Right atrium auricular region (tissue), 2 donors: ENCODE measurements around the gene PTN. TPM values are rescaled to one million over a fixed set of nuclear protein-coding genes. Genes with fewer than 3 reads are reported as not detected.

Source experiments
- DNase-seq: peaks from one replicate; pipeline ENCODE4 v3.0.0-alpha.2; 2019; ENCODE audit warnings: low spot score
- H3K27ac ChIP-seq, 2 donors: fragments of 200-600 bp; sonication (generic); 1 replicate in 1 of 2; 2 replicates in 1 of 2; pipeline ENCODE4 v1.5.1; 2016 to 2019
- H3K27me3 ChIP-seq, 2 donors: fragments of 200-600 bp; sonication (generic); one replicate each; pipeline versions ENCODE4 v1.5.1 to v1.6.0; 2017 to 2019
- H3K36me3 ChIP-seq: fragments of 200-600 bp; sonication (generic); one replicate; pipeline ENCODE4 v1.5.1; 2016
- H3K4me1 ChIP-seq, 2 donors: fragments of 200-600 bp; sonication (generic); one replicate each; pipeline versions ENCODE4 v1.5.1 to v1.6.0; 2017 to 2019
- H3K4me3 ChIP-seq, 2 donors: fragments of 200-600 bp; sonication (generic); 1 replicate in 1 of 2; 2 replicates in 1 of 2; pipeline ENCODE4 v1.5.1; 2017 to 2019; ENCODE audit warnings: mild to moderate bottlenecking in 1 of 2, moderate library complexity in 1 of 2
- H3K9me3 ChIP-seq, 2 donors: fragments of 200-600 bp; sonication (generic); one replicate each; pipeline ENCODE4 v1.5.1; 2019
- total RNA-seq, 2 donors: library from RNA; depleted of rRNA; stranded (reverse); fragments of >200 nt; gene quantifications; one replicate each; pipeline ENCODE4 v1.1.0, GENCODE V29; 2016
- TF ChIP-seq, protein P1 (sequence below), 2 donors: fragments of 200-600 bp; sonication (generic); IDR thresholded peaks; one replicate each; pipeline ENCODE4 v1.5.1; 2019; ENCODE audit warnings: antibody characterized with exemption in 2 of 2

The PTN gene
- total RNA-seq, 2 donors from 2014 or later: 8.6 to 26.2 TPM

DNA sequence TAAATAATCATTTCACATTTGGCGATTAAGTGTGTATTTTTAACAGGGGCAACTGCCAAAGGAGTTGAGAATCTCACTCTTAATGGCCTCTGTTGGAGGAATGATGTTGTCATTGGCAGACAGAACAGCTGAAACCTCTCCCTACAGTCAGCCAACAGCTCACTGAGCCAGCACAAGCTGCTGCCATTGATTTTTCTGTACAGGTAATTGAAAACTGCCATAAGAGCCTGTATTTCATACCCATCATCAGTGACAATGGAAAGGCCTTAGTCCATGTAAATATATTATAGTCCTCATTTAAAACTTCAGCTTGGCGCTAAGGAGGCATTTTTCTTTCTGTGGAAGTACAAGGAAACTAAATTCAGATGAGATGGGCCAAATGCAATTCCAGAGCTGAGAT lies 28.1 kb upstream of the PTN start:
- H3K9me3 ChIP-seq: no peaks in the 10 kb centered on the region
- no peak overlapping the region for H3K27ac ChIP-seq

DNA sequence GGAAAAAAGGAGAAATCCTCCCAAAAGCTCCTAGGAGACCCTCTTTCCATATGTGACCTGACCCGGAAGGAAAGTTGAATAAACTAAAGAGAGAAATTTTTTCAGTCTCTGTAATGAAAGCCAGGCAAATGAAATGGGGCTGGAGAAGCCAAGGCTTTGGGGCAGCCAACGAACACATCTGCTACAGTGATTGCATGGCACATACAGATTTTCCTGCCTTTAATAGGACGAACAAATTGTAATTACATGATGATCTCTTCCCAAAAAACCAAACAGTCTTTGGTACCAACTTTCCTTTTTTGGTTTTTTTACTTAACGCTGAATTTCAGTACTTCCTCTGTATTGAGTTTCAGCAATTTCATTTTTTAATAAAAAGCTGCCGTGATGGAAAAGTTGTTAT lies 23.5 kb upstream of the PTN start:
- Histone ChIP-seq H3K4me1 (no peaks in the 10 kb centered on the region), H3K9me3 (no peaks in the 10 kb centered on the region)

More for the DNA sequence above, 28.1 kb upstream of the PTN start:
- TF ChIP-seq, protein P1, sequence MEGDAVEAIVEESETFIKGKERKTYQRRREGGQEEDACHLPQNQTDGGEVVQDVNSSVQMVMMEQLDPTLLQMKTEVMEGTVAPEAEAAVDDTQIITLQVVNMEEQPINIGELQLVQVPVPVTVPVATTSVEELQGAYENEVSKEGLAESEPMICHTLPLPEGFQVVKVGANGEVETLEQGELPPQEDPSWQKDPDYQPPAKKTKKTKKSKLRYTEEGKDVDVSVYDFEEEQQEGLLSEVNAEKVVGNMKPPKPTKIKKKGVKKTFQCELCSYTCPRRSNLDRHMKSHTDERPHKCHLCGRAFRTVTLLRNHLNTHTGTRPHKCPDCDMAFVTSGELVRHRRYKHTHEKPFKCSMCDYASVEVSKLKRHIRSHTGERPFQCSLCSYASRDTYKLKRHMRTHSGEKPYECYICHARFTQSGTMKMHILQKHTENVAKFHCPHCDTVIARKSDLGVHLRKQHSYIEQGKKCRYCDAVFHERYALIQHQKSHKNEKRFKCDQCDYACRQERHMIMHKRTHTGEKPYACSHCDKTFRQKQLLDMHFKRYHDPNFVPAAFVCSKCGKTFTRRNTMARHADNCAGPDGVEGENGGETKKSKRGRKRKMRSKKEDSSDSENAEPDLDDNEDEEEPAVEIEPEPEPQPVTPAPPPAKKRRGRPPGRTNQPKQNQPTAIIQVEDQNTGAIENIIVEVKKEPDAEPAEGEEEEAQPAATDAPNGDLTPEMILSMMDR (IDR thresholded peaks at IDR 0.05): no peak
- H3K36me3 ChIP-seq: no peaks in the 10 kb centered on the region
- H3K27me3 ChIP-seq: no peaks in the 10 kb centered on the region
- no peak for DNase-seq
- H3K4me1 ChIP-seq: no peaks in the 10 kb centered on the region
- no peak overlapping the region for H3K4me3 ChIP-seq

DNA sequence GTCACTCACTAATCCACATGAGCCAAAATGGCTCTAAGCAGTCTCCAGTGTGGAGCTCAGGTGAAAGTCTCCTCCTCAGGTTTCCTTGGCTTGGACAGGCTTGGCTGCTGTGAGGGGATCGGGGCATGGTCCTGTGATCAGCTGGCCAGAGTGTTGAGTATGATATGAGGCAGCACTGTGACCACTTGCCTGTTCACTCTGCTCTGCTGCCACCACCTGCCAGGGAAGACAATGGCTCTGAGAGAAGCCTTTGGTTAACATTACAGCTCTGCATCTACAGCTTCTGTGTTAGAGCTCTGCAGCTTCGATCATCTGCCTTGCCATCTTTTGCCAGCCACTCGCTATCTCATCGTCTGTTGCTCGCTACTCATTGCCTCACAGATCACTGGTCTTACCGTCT lies 20.1 kb upstream of the PTN start:
- no peak overlapping the region for H3K4me3 ChIP-seq
- DNase-seq: no peak
- TF ChIP-seq, protein P1 (IDR thresholded peaks at IDR 0.05): no peak

More for the DNA sequence above, 23.5 kb upstream of the PTN start:
- no peak for DNase-seq
- TF ChIP-seq, protein P1 (IDR thresholded peaks at IDR 0.05): no peak
- H3K27ac ChIP-seq: no peak overlapping the region
- H3K4me3 ChIP-seq: no peak overlapping the region
- H3K27me3 ChIP-seq: no peaks in the 10 kb centered on the region
- no peaks in the 10 kb centered on the region for H3K36me3 ChIP-seq

DNA sequence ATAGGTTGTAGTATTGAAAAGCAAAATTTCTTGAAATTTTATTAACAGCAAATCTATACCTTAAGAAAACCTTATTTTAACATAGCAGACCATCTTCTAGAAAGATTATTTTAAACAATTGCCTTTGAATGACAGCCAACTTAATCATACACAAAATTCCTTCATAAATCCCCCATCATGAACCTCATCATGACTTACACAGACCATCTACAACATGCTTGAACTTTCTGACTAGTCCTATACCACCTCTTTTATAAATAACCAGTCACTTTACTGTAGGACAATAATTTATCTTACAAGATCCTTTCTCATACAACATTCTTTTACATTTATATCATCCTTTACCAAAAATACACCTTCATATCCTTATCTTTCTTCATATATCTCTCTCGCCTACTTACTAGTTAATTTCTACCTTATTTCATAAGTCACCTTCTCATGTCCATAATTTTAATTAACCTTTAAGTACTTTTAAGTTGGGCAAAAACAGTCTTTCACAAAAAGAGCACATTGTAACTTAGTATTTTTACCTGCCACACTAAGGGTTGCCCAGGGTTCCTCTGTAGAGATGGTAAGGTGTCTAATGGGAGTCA lies 16.6 kb upstream of the PTN start:
- Histone ChIP-seq H3K27me3 (no peaks in the 10 kb centered on the region), H3K4me1 (no peaks in the 10 kb centered on the region), H3K27ac (no peak overlapping the region), H3K36me3 (no peaks in the 10 kb centered on the region), H3K4me3 (no peak overlapping the region), H3K9me3 (peaks cover 0 to 25% of the 10 kb centered on the region in 2 donors)
- no peak for DNase-seq
- TF ChIP-seq, protein P1 (IDR thresholded peaks at IDR 0.05): no peak

More for the DNA sequence above, 20.1 kb upstream of the PTN start:
- Histone ChIP-seq H3K4me1 (no peaks in the 10 kb centered on the region), H3K27ac (no peak overlapping the region), H3K36me3 (no peaks in the 10 kb centered on the region), H3K9me3 (peaks cover 0 to 25% of the 10 kb centered on the region in 2 donors), H3K27me3 (no peaks in the 10 kb centered on the region)

DNA sequence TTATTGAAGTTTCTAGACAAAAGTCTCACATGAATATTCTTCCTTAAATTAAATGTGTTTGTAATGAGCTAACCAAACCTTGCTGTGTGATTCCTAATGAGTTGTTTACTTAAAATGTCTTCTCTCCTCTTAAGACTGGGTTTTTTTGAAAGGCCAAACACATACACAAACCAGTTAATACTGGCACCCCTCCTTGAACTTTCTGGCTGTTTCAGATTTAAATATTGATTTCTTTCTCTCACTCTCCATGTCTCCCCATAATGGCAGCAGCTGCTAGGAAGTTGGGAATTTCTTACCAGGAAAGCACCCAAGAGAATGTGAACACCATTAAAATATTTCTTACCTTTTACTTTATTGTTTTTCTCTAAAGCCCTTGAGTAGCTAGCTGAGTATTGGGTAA lies 11.4 kb upstream of the PTN start:
- DNase-seq: no peak
- H3K36me3 ChIP-seq: no peaks in the 10 kb centered on the region
- TF ChIP-seq, protein P1 (IDR thresholded peaks at IDR 0.05): no peak
- peaks cover 0 to 7% of the 10 kb centered on the region in 2 donors for H3K9me3 ChIP-seq
- H3K4me1 ChIP-seq: no peaks in the 10 kb centered on the region
- no peak overlapping the region for H3K4me3 ChIP-seq
- H3K27ac ChIP-seq: no peak overlapping the region
- H3K27me3 ChIP-seq: no peaks in the 10 kb centered on the region

DNA sequence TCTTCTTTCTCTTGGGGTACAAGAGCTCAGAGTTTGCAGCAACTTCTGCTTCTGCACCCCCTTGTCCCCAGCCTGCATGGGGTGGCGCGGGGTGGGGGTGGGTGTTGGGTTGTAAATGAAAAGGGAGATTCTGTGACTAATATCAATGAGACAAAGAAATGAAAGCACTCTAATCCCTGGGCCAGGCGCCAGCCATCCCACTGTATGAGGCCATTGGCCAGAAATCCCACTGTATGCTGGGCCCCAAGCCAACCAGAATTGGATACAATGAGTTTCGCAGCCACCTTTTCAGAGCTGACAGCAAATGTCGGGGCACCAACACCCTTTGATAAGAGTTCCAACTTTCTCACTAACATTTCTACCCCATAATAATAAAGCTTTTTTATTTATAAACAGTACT lies 10.9 kb upstream of the PTN start:
- Histone ChIP-seq H3K36me3 (no peaks in the 10 kb centered on the region), H3K4me1 (no peaks in the 10 kb centered on the region), H3K9me3 (peaks cover 0 to 2% of the 10 kb centered on the region in 2 donors), H3K27ac (no peak overlapping the region), H3K27me3 (no peaks in the 10 kb centered on the region), H3K4me3 (no peak overlapping the region)
- TF ChIP-seq, protein P1 (IDR thresholded peaks at IDR 0.05): no peak
- DNase-seq: no peak
